ENCODE results near the gene PRR5L.

PRR5L gene

GRCh38 chr11:36512016-36512415 lies 215.9 kb downstream of the PRR5L start:
- TF ChIP-seq CTCF (IDR thresholded peaks at IDR 0.05; ENCODE audit: extremely low read depth, insufficient read depth, missing control alignments): no peak
- in situ Hi-C loops (cut with MboI; ENCODE audit: low pct_unique_long_range_greater_than_20kb, low sequenced_read_pairs, unreplicated experiment): no loop called here
- no peak for DNase-seq (ENCODE audit: low spot score)

GRCh38 chr11:36513965-36514364 lies 217.9 kb downstream of the PRR5L start:
- in situ Hi-C loops (cut with MboI; ENCODE audit: low pct_unique_long_range_greater_than_20kb, low sequenced_read_pairs, unreplicated experiment): no loop called here
- DNase-seq (ENCODE audit: low spot score): no peak
- TF ChIP-seq CTCF (IDR thresholded peaks at IDR 0.05; ENCODE audit: extremely low read depth, insufficient read depth, missing control alignments): no peak

Measured in GM13977 (cell line).